Osteoblast (primary cell): Measurements from ENCODE around the gene NEK5. TPM values are rescaled to one million over a fixed set of nuclear protein-coding genes. Genes with fewer than 3 reads are reported as not detected.
"Not testable (repeated sequence)": the region's sequence is repeated elsewhere in the genome, so short reads cannot be mapped to it uniquely, and the experiment has no call there.

Source experiments
- DNase-seq: peaks from one replicate; pipeline ENCODE4 v3.0.0; 2011; ENCODE audit warnings: low spot score, mixed read lengths; ENCODE audit not compliant: insufficient read length; ENCODE audit errors: missing footprints
- H2AFZ ChIP-seq: 2 replicates; pipeline ENCODE4 v1.6.0; 2011; ENCODE audit warnings: mild to moderate bottlenecking, low read length
- H3K27ac ChIP-seq: 2 replicates; pipeline ENCODE4 v1.5.1; 2011; ENCODE audit warnings: mild to moderate bottlenecking, low read depth, low read length, moderate library complexity
- H3K27me3 ChIP-seq: 2 replicates; pipeline ENCODE4 v1.6.0; 2012; ENCODE audit warnings: mild to moderate bottlenecking, control low read depth, inconsistent platforms, low read length, moderate library complexity; ENCODE audit not compliant: insufficient read depth
- H3K36me3 ChIP-seq: 2 replicates; pipeline ENCODE4 v1.5.1; 2011; ENCODE audit warnings: mild to moderate bottlenecking, low read length, control low read depth, moderate library complexity; ENCODE audit not compliant: insufficient read depth
- H3K4me1 ChIP-seq: 2 replicates; pipeline ENCODE4 v1.5.1; 2011; ENCODE audit warnings: mild to moderate bottlenecking, low read length, control low read depth, moderate library complexity; ENCODE audit not compliant: insufficient read depth
- H3K4me2 ChIP-seq: 2 replicates; pipeline ENCODE4 v1.6.0; 2011; ENCODE audit warnings: mild to moderate bottlenecking, low read length; ENCODE audit not compliant: insufficient read depth
- H3K4me3 ChIP-seq: fragments of 200-600 bp; sonication (generic); 3 replicates; pipeline ENCODE4 v1.5.1; 2012; ENCODE audit warnings: mild to moderate bottlenecking, low read length, inconsistent platforms; ENCODE audit not compliant: insufficient read depth
- H3K79me2 ChIP-seq: 2 replicates; pipeline ENCODE4 v1.6.0; 2012; ENCODE audit warnings: mild to moderate bottlenecking, low read length, control low read depth, inconsistent platforms; ENCODE audit not compliant: insufficient read depth
- H3K9me3 ChIP-seq: 2 replicates; pipeline ENCODE4 v1.5.1; 2011; ENCODE audit warnings: low read depth, low read length, control low read depth
- H4K20me1 ChIP-seq: 2 replicates; pipeline ENCODE4 v1.6.0; 2012; ENCODE audit warnings: mild to moderate bottlenecking, low read length, control low read depth; ENCODE audit not compliant: insufficient read depth
- total RNA-seq: library from RNA; depleted of rRNA; stranded (reverse); fragments of >200 nt; gene quantifications from 2 replicates; pipeline ENCODE4 v1.2.3, GENCODE V29; 2012
- TF ChIP-seq, protein P1 (sequence below): IDR thresholded peaks from 2 replicates; pipeline ENCODE4 v1.5.1; 2011; ENCODE audit warnings: mild to moderate bottlenecking, low read depth, low read length, moderate library complexity; ENCODE audit errors: extremely low read depth

NEK5 gene
- total RNA-seq, 1 donor, result 0.36 TPM

DNA sequence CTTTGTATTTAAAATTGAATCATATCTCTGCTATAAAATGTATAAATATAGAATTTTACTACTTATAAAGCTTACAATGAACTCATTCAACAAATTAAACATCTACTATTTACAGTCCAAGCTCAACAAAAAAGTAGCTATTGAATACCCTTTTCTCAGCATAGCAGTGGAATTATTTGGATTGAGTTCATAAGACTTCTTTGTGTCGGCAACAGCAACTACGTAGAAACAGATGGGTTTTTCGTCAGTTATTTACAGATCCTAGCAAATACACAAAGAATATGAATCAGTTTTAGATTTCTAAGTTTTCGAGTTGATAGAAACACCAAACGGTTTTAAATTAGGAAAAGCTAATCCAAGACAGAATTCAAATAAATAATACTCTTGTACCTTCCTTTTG lies 41.0 kb upstream of the NEK5 start:
- Histone ChIP-seq H3K4me2 (no peak overlapping the region), H3K27ac (no peak overlapping the region), H4K20me1 (no peaks in the 10 kb centered on the region), H3K36me3 (peaks cover 21% of the 10 kb centered on the region), H3K79me2 (no peaks in the 10 kb centered on the region), H3K4me3 (no peak overlapping the region), H3K27me3 (no peaks in the 10 kb centered on the region), H3K4me1 (no peaks in the 10 kb centered on the region), H3K9me3 (no peaks in the 10 kb centered on the region), H2AFZ (no peak overlapping the region)
- TF ChIP-seq, protein P1, sequence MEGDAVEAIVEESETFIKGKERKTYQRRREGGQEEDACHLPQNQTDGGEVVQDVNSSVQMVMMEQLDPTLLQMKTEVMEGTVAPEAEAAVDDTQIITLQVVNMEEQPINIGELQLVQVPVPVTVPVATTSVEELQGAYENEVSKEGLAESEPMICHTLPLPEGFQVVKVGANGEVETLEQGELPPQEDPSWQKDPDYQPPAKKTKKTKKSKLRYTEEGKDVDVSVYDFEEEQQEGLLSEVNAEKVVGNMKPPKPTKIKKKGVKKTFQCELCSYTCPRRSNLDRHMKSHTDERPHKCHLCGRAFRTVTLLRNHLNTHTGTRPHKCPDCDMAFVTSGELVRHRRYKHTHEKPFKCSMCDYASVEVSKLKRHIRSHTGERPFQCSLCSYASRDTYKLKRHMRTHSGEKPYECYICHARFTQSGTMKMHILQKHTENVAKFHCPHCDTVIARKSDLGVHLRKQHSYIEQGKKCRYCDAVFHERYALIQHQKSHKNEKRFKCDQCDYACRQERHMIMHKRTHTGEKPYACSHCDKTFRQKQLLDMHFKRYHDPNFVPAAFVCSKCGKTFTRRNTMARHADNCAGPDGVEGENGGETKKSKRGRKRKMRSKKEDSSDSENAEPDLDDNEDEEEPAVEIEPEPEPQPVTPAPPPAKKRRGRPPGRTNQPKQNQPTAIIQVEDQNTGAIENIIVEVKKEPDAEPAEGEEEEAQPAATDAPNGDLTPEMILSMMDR, result no peak
- DNase-seq, result no peak

DNA sequence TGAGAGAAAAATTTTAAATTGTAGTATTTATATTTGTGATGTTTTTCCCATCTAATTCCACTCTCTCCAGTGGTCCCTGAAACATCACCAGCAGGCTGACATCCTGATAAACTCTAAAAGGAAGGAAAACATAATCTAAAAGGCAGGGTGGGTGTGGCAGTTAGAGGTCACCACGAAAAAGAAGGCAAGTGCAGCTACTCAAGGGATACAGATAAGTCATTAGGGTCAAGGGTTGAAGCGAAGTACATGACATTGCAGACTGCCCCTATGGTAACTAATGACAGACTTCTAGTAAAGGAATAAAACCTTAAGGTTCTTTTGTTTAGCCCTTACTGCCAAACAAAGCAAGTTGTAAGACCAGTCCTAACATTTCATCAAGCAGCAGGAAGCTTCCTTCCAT lies 36.5 kb upstream of the NEK5 start:
- Histone ChIP-seq H3K4me2 (no peak overlapping the region), H2AFZ (no peak overlapping the region), H3K27ac (no peak overlapping the region), H4K20me1 (no peaks in the 10 kb centered on the region), H3K4me3 (no peak overlapping the region), H3K9me3 (no peaks in the 10 kb centered on the region), H3K79me2 (no peaks in the 10 kb centered on the region), H3K27me3 (no peaks in the 10 kb centered on the region), H3K36me3 (peaks cover 13% of the 10 kb centered on the region), H3K4me1 (peaks cover 12% of the 10 kb centered on the region)
- DNase-seq, result no peak
- TF ChIP-seq, protein P1, result no peak

DNA sequence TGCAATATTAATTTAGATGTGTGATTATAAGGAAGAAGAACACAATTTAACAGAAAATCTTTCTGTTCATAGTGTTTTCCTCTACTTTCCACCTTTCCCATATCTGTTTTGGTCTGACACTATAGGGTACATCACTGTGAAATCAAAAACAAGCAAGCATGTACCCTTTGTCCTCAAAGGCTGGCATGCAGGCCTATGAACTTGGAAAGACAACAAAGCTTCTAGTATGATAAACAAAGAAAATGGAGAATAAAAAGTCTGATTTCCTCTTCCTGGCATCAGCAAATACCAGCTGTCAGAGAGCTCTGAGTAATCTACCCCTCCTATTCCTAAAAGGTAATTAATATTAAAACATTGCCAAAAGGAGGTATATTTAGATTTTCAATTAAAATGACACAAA lies 36.1 kb upstream of the NEK5 start:
- TF ChIP-seq, protein P1, result no peak
- peaks cover 13% of the 10 kb centered on the region for H3K36me3 ChIP-seq
- DNase-seq, result no peak
- H3K79me2 ChIP-seq, result no peaks in the 10 kb centered on the region
- H3K27ac ChIP-seq, result no peak overlapping the region
- no peaks in the 10 kb centered on the region for H4K20me1 ChIP-seq
- H2AFZ ChIP-seq, result no peak overlapping the region
- H3K4me1 ChIP-seq, result peaks cover 12% of the 10 kb centered on the region
- H3K4me3 ChIP-seq, result no peak overlapping the region
- H3K27me3 ChIP-seq, result no peaks in the 10 kb centered on the region
- no peaks in the 10 kb centered on the region for H3K9me3 ChIP-seq
- no peak overlapping the region for H3K4me2 ChIP-seq

DNA sequence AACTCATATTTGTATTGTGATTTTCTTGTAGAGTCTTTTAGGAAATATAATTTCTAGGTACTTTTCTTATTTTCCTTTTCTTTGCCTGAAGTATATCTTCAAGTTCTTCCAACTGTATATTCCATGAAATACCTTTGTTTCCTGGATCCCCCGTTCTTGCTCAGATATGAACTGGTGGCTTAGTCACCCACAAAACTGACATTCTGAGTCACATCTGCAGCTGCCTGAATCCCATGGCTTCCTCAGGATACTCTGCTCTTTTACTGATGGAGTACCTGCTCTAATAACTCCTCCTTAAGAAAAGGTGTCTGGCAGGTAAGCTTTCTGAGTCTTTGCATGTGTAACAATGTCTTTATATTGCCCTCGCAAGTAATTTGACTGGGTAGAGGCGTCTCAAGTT lies 35.0 kb upstream of the NEK5 start:
- not testable (repeated sequence) for H3K27ac ChIP-seq, H2AFZ ChIP-seq, H3K36me3 ChIP-seq, H3K27me3 ChIP-seq, H3K4me3 ChIP-seq, H4K20me1 ChIP-seq, H3K4me2 ChIP-seq, H3K9me3 ChIP-seq, H3K79me2 ChIP-seq
- DNase-seq, result peak; percentile 63
- H3K4me1 ChIP-seq, result peaks cover 16% of the 10 kb centered on the region
